PC-9 (cell line): Measurements from ENCODE around the gene POT1. TPM values are rescaled to one million over a fixed set of nuclear protein-coding genes. Genes with fewer than 3 reads are reported as not detected.

Source experiments
- BruUV-seq: library from RNA; stranded (reverse); fragments of 400-500 nt; replicated peaks from 2 replicates; lab custom pipeline; 2021; lab: Mats Ljungman, UMichigan
- CTCF ChIA-PET: fragments of 300-600 bp; sonication (Branson Sonifier 250); formaldehyde crosslinking; loops from one replicate; lab custom pipeline; 2022; ENCODE audit warnings: antibody characterized with exemption; lab: Charles Lee
- POLR2A ChIA-PET: fragments of 300-600 bp; sonication (Branson Sonifier 250); formaldehyde crosslinking; loops from one replicate; lab custom pipeline; 2022; ENCODE audit warnings: antibody characterized with exemption; ENCODE audit not compliant: unreplicated experiment; lab: Charles Lee
- DNase-seq, 2 experiments: peaks; one replicate each; pipeline versions ENCODE4 v3.0.0 to v3.0.0-alpha.2; 2015 to 2022; ENCODE audit warnings: mixed read lengths in 1 of 2
- H2AFZ ChIP-seq: fragments of 200-600 bp; sonication (generic); 2 replicates; pipeline ENCODE4 v1.8.1; 2017; ENCODE audit warnings: antibody characterized with exemption
- H3F3A ChIP-seq: fragments of 200-600 bp; sonication (generic); 2 replicates; pipeline ENCODE4 v1.8.1; 2017; ENCODE audit warnings: antibody characterized with exemption, mild to moderate bottlenecking, low read depth; ENCODE audit not compliant: insufficient read depth
- H3K27ac ChIP-seq: fragments of 200-600 bp; sonication (generic); 2 replicates; pipeline ENCODE4 v1.6.1; 2016; ENCODE audit warnings: mixed run types
- H3K27me3 ChIP-seq: fragments of 200-600 bp; sonication (generic); 2 replicates; pipeline ENCODE4 v1.6.1; 2016; ENCODE audit warnings: low read depth, mixed run types; ENCODE audit not compliant: insufficient read depth
- H3K36me3 ChIP-seq: fragments of 200-600 bp; sonication (generic); 2 replicates; pipeline ENCODE4 v1.6.1; 2016; ENCODE audit warnings: low read depth, mixed run types
- H3K4me1 ChIP-seq: fragments of 200-600 bp; sonication (generic); replicated peaks from 2 replicates; pipeline ENCODE4 v1.6.1; 2016; ENCODE audit warnings: mixed run types; ENCODE audit not compliant: insufficient read depth
- H3K4me2 ChIP-seq: fragments of 200-600 bp; sonication (generic); 2 replicates; pipeline ENCODE4 v1.6.1; 2017; ENCODE audit warnings: mixed run types
- H3K4me3 ChIP-seq: fragments of 200-600 bp; sonication (generic); 2 replicates; pipeline ENCODE4 v1.6.1; 2016; ENCODE audit warnings: mixed run types
- H3K79me2 ChIP-seq: fragments of 200-600 bp; sonication (generic); 2 replicates; pipeline ENCODE4 v1.6.1; 2017; ENCODE audit warnings: low read depth, mixed run types
- H3K9me2 ChIP-seq: fragments of 200-600 bp; sonication (generic); 2 replicates; pipeline ENCODE4 v1.8.1; 2017; ENCODE audit warnings: mild to moderate bottlenecking; ENCODE audit not compliant: insufficient read depth
- H3K9me3 ChIP-seq: fragments of 200-600 bp; sonication (generic); 2 replicates; pipeline ENCODE4 v1.8.1; 2016; ENCODE audit warnings: low read depth; ENCODE audit not compliant: insufficient read depth
- H4K20me1 ChIP-seq: fragments of 200-600 bp; sonication (generic); 2 replicates; pipeline ENCODE4 v1.8.1; 2017; ENCODE audit not compliant: insufficient read depth
- CTCF ChIP-seq: fragments of 200-600 bp; sonication (generic); conservative IDR thresholded peaks from 2 replicates; pipeline ENCODE4 v1.6.1; 2017; ENCODE audit warnings: mixed run types, antibody characterized with exemption, mild to moderate bottlenecking, moderate library complexity
- EZH2 ChIP-seq: fragments of 200-600 bp; sonication (generic); IDR thresholded peaks from 2 replicates; pipeline ENCODE4 v1.8.0; 2017; ENCODE audit warnings: antibody characterized with exemption, low read depth
- intact Hi-C: fragments of 100-400 bp; cut with micrococcal nuclease; formaldehyde crosslinking; loops from one replicate; pipeline ENCODE4 v1.10.0; 2022; ENCODE audit not compliant: unreplicated experiment
- total RNA-seq: library from RNA; stranded (reverse); gene quantifications from 2 replicates; pipeline ENCODE4 v1.2.3, GENCODE V29; 2021

POT1 gene
- total RNA-seq, 1 experiment from 2014 or later, result 46.9 TPM

- no peaks in the 10 kb centered on the region for H3K36me3 ChIP-seq
- no peak overlapping the region for H3K4me2 ChIP-seq
- CTCF ChIA-PET, result no interaction called here
- no peak for DNase-seq
- no peak overlapping the region for H3K4me3 ChIP-seq
- H3K27me3 ChIP-seq, result no peaks in the 10 kb centered on the region
- BruUV-seq, result no TSS peak
- 0 out of 2 replicates have a peak overlapping the region, but pooled peaks have one; percentile 43 for H2AFZ ChIP-seq
- POLR2A ChIA-PET, result no interaction called here
- intact Hi-C loops, result no loop called here
- H4K20me1 ChIP-seq, result no peaks in the 10 kb centered on the region; the same call in 1 of the 2 replicates
- no peaks in the 10 kb centered on the region for H3F3A ChIP-seq
- no peaks in the 10 kb centered on the region for H3K4me1 ChIP-seq
- no peak overlapping the region for H3K27ac ChIP-seq
- no peak for TF ChIP-seq CTCF
- no peak for TF ChIP-seq EZH2
- no peaks in the 10 kb centered on the region for H3K9me3 ChIP-seq
- no peaks in the 10 kb centered on the region for H3K79me2 ChIP-seq
- H3K9me2 ChIP-seq, result no peaks in the 10 kb centered on the region
Measured at GRCh38 chr7:124940306-124940705, 10.7 kb upstream of the POT1 start.

- no peak overlapping the region for H3K4me3 ChIP-seq
- H3K4me1 ChIP-seq, result no peaks in the 10 kb centered on the region
- no peak for TF ChIP-seq CTCF
- no peak for TF ChIP-seq EZH2
- no peaks in the 10 kb centered on the region for H3K9me3 ChIP-seq
- no peak overlapping the region for H3K27ac ChIP-seq
- POLR2A ChIA-PET, result no interaction called here
- H3K27me3 ChIP-seq, result no peaks in the 10 kb centered on the region
- BruUV-seq, result no TSS peak
- H3F3A ChIP-seq, result no peaks in the 10 kb centered on the region
- H3K9me2 ChIP-seq, result no peaks in the 10 kb centered on the region
- H3K36me3 ChIP-seq, result no peaks in the 10 kb centered on the region
- H2AFZ ChIP-seq, result no peak overlapping the region
- CTCF ChIA-PET, result no interaction called here
- no peak for DNase-seq
- intact Hi-C loops, result no loop called here
- H3K79me2 ChIP-seq, result no peaks in the 10 kb centered on the region
- no peak overlapping the region for H3K4me2 ChIP-seq
- H4K20me1 ChIP-seq, result no peaks in the 10 kb centered on the region; the same call in 1 of the 2 replicates
Measured at GRCh38 chr7:124938128-124938527, 8.5 kb upstream of the POT1 start.

GRCh38 chr7:124937076-124937475, 7.5 kb upstream of the POT1 start:
- no peak overlapping the region for H2AFZ ChIP-seq
- H3K4me1 ChIP-seq, result no peaks in the 10 kb centered on the region
- H3K27ac ChIP-seq, result no peak overlapping the region
- H3K9me2 ChIP-seq, result no peaks in the 10 kb centered on the region
- no peaks in the 10 kb centered on the region for H3K79me2 ChIP-seq
- H4K20me1 ChIP-seq, result no peaks in the 10 kb centered on the region; the same call in 1 of the 2 replicates
- intact Hi-C loops, result no loop called here
- H3K9me3 ChIP-seq, result no peaks in the 10 kb centered on the region
- no peak overlapping the region for H3K4me2 ChIP-seq
- no peak overlapping the region for H3K4me3 ChIP-seq
- no peaks in the 10 kb centered on the region for H3F3A ChIP-seq
- CTCF ChIA-PET, result no interaction called here
- H3K36me3 ChIP-seq, result no peaks in the 10 kb centered on the region
- no TSS peak for BruUV-seq
- no peaks in the 10 kb centered on the region for H3K27me3 ChIP-seq
- POLR2A ChIA-PET, result no interaction called here
- no peak for DNase-seq
- TF ChIP-seq EZH2, result no peak
- no peak for TF ChIP-seq CTCF
